ENCODE data around the gene C22orf31.

- TF ChIP-seq CTCF (IDR thresholded peaks at IDR 0.05; ENCODE audit: insufficient read depth, low read length, poor library complexity, severe bottlenecking), result no peak
- no peak for TF ChIP-seq EZH2phosphoT487 (conservative IDR thresholded peaks at IDR 0.05; ENCODE audit: low read length)
Measured at GRCh38 chr22:29073618-29074275, 12.1 kb upstream of the C22orf31 start.

Data from SU-DHL-6 (cell line).